IPS-20b (cell line): ENCODE measurements around the gene ARHGEF17.

Experiments used
- H3K27ac ChIP-seq: one replicate; pipeline ENCODE4 v1.5.1; 2013; ENCODE audit warnings: low read length
- H3K27me3 ChIP-seq: 2 replicates; pipeline ENCODE4 v1.6.1; 2013; ENCODE audit warnings: mild to moderate bottlenecking, low read length, inconsistent platforms; ENCODE audit not compliant: insufficient read depth
- H3K36me3 ChIP-seq: 2 replicates; pipeline ENCODE4 v1.6.1; 2013; ENCODE audit warnings: low read depth, mild to moderate bottlenecking, inconsistent platforms, low read length, moderate library complexity; ENCODE audit not compliant: insufficient read depth
- H3K4me1 ChIP-seq: 2 replicates; pipeline ENCODE4 v1.6.1; 2013; ENCODE audit warnings: mild to moderate bottlenecking, control low read depth, inconsistent platforms, low read length, moderate library complexity; ENCODE audit not compliant: insufficient read depth
- H3K4me3 ChIP-seq: 2 replicates; pipeline ENCODE4 v1.5.1; 2013; ENCODE audit warnings: mild to moderate bottlenecking, low read length, inconsistent platforms
- H3K9ac ChIP-seq: 2 replicates; pipeline ENCODE4 v1.6.1; 2013; ENCODE audit warnings: low read depth, mild to moderate bottlenecking, inconsistent platforms, low read length, moderate library complexity
- H3K9me3 ChIP-seq: 2 replicates; pipeline ENCODE4 v1.6.1; 2013; ENCODE audit warnings: mild to moderate bottlenecking, low read depth, low read length, inconsistent platforms; ENCODE audit not compliant: insufficient read depth

The ARHGEF17 gene

GRCh38 chr11:73393011-73393380 lies 84.9 kb downstream of the ARHGEF17 start:
- Histone ChIP-seq H3K27me3 (no peaks in the 10 kb centered on the region), H3K27ac (no peak overlapping the region), H3K9ac (no peak overlapping the region), H3K4me1 (no peaks in the 10 kb centered on the region), H3K9me3 (no peaks in the 10 kb centered on the region), H3K4me3 (no peak overlapping the region), H3K36me3 (no peaks in the 10 kb centered on the region)

- Histone ChIP-seq H3K36me3 (no peaks in the 10 kb centered on the region), H3K9ac (no peak overlapping the region), H3K4me1 (no peaks in the 10 kb centered on the region), H3K27me3 (no peaks in the 10 kb centered on the region), H3K27ac (no peak overlapping the region), H3K9me3 (no peaks in the 10 kb centered on the region), H3K4me3 (no peak overlapping the region)
Measured at GRCh38 chr11:73393479-73394415, 85.7 kb downstream of the ARHGEF17 start.

GRCh38 chr11:73394416-73395296 lies 86.6 kb downstream of the ARHGEF17 start:
- Histone ChIP-seq H3K9ac (no peak overlapping the region), H3K36me3 (no peaks in the 10 kb centered on the region), H3K4me3 (no peak overlapping the region), H3K27ac (no peak overlapping the region), H3K9me3 (no peaks in the 10 kb centered on the region), H3K27me3 (no peaks in the 10 kb centered on the region), H3K4me1 (no peaks in the 10 kb centered on the region)

- Histone ChIP-seq H3K36me3 (no peaks in the 10 kb centered on the region), H3K27ac (no peak overlapping the region), H3K27me3 (no peaks in the 10 kb centered on the region), H3K9ac (no peak overlapping the region), H3K4me3 (no peak overlapping the region), H3K4me1 (no peaks in the 10 kb centered on the region), H3K9me3 (no peaks in the 10 kb centered on the region)
Measured at GRCh38 chr11:73395297-73396208, 87.5 kb downstream of the ARHGEF17 start.

GRCh38 chr11:73396251-73396930 lies 88.3 kb downstream of the ARHGEF17 start:
- Histone ChIP-seq H3K27me3 (no peaks in the 10 kb centered on the region), H3K4me1 (no peaks in the 10 kb centered on the region), H3K27ac (no peak overlapping the region), H3K9ac (no peak overlapping the region), H3K9me3 (no peaks in the 10 kb centered on the region), H3K36me3 (no peaks in the 10 kb centered on the region), H3K4me3 (no peak overlapping the region)

- Histone ChIP-seq H3K27ac (no peak overlapping the region), H3K4me3 (no peak overlapping the region), H3K4me1 (no peaks in the 10 kb centered on the region; the same call in 1 of the 2 replicates), H3K27me3 (no peaks in the 10 kb centered on the region), H3K9ac (no peak overlapping the region), H3K9me3 (no peaks in the 10 kb centered on the region), H3K36me3 (no peaks in the 10 kb centered on the region)
Measured at GRCh38 chr11:73396985-73397384, 88.9 kb downstream of the ARHGEF17 start.

- no peaks in the 10 kb centered on the region for H3K36me3 ChIP-seq
- no peak overlapping the region for H3K4me3 ChIP-seq
- H3K9ac ChIP-seq, result no peak overlapping the region
- no peaks in the 10 kb centered on the region for H3K27me3 ChIP-seq
- peaks cover 2% of the 10 kb centered on the region; the same call in 1 of the 2 replicates for H3K4me1 ChIP-seq
- H3K9me3 ChIP-seq, result no peaks in the 10 kb centered on the region
- no peak overlapping the region for H3K27ac ChIP-seq
Measured at GRCh38 chr11:73397468-73398131, 89.5 kb downstream of the ARHGEF17 start.

- Histone ChIP-seq H3K27me3 (no peaks in the 10 kb centered on the region), H3K36me3 (no peaks in the 10 kb centered on the region), H3K9me3 (no peaks in the 10 kb centered on the region), H3K27ac (no peak overlapping the region), H3K4me3 (no peak overlapping the region), H3K9ac (no peak overlapping the region), H3K4me1 (peaks cover 7% of the 10 kb centered on the region; the same call in 1 of the 2 replicates)
Measured at GRCh38 chr11:73398132-73398526, 90.1 kb downstream of the ARHGEF17 start.

GRCh38 chr11:73398721-73399120 lies 90.6 kb downstream of the ARHGEF17 start:
- no peaks in the 10 kb centered on the region for H3K9me3 ChIP-seq
- H3K36me3 ChIP-seq, result no peaks in the 10 kb centered on the region
- H3K4me1 ChIP-seq, result peaks cover 7% of the 10 kb centered on the region; the same call in 1 of the 2 replicates
- no peak overlapping the region for H3K4me3 ChIP-seq
- H3K27me3 ChIP-seq, result no peaks in the 10 kb centered on the region
- H3K27ac ChIP-seq, result no peak overlapping the region
- no peak overlapping the region for H3K9ac ChIP-seq

GRCh38 chr11:73399159-73399590 lies 91.1 kb downstream of the ARHGEF17 start:
- H3K9ac ChIP-seq, result no peak overlapping the region
- H3K4me1 ChIP-seq, result peaks cover 7% of the 10 kb centered on the region; the same call in 1 of the 2 replicates
- no peak overlapping the region for H3K4me3 ChIP-seq
- no peaks in the 10 kb centered on the region for H3K9me3 ChIP-seq
- no peak overlapping the region for H3K27ac ChIP-seq
- H3K36me3 ChIP-seq, result no peaks in the 10 kb centered on the region
- no peaks in the 10 kb centered on the region for H3K27me3 ChIP-seq
